H1 (cell line): ENCODE measurements around the gene MYOZ2. TPM values are rescaled to one million over a fixed set of nuclear protein-coding genes. Genes with fewer than 3 reads are reported as not detected.
"Not testable (repeated sequence)": the region's sequence is repeated elsewhere in the genome, so short reads cannot be mapped to it uniquely, and the experiment has no call there.

ENCODE experiments used
- CTCF ChIA-PET: fragments of 300-600 bp; sonication (Branson Sonifier 250); formaldehyde crosslinking; loops from one replicate; lab custom pipeline; 2021; ENCODE audit not compliant: partially characterized antibody; lab: Charles Lee
- POLR2A ChIA-PET: fragments of 300-600 bp; sonication (Branson Sonifier 250); formaldehyde crosslinking; loops from one replicate; lab custom pipeline; 2021; ENCODE audit warnings: inconsistent platforms; ENCODE audit not compliant: partially characterized antibody; lab: Charles Lee
- DNase-seq, 2 experiments: peaks; one replicate each; pipeline versions ENCODE4 v3.0.0 to v3.0.0-alpha.2; 2010 to 2022; ENCODE audit warnings: low spot score in 2 of 2, low read depth in 1 of 2, mixed read lengths in 1 of 2
- FAIRE-seq: peaks from 2 replicates; lab custom pipeline; 2011; peaks lifted over from hg19 to GRCh38; lab: Jason Lieb, UNC
- H2AFZ ChIP-seq: 2 replicates; pipeline ENCODE4 v1.8.1; 2012; ENCODE audit warnings: low read length, inconsistent platforms
- H2AK5ac ChIP-seq: 2 replicates; pipeline ENCODE4 v1.6.1; 2013; ENCODE audit warnings: low read depth, low read length
- H2BK120ac ChIP-seq: replicated peaks from 2 replicates; pipeline ENCODE3; 2013; ENCODE audit warnings: low read depth, low read length, inconsistent platforms
- H2BK12ac ChIP-seq: 2 replicates; pipeline ENCODE4 v1.6.1; 2013; ENCODE audit warnings: low read depth, low read length
- H2BK15ac ChIP-seq: 2 replicates; pipeline ENCODE4 v1.6.1; 2013; ENCODE audit warnings: low read length
- H2BK20ac ChIP-seq: 2 replicates; pipeline ENCODE4 v1.6.1; 2013; ENCODE audit warnings: low read length
- H2BK5ac ChIP-seq: 2 replicates; pipeline ENCODE4 v1.6.1; 2013; ENCODE audit warnings: low read depth, low read length
- H3K14ac ChIP-seq: 2 replicates; pipeline ENCODE4 v1.6.1; 2013; ENCODE audit warnings: inconsistent platforms; ENCODE audit not compliant: insufficient read length
- H3K18ac ChIP-seq: 2 replicates; pipeline ENCODE4 v1.6.1; 2013; ENCODE audit warnings: low read length; ENCODE audit errors: extremely low read depth
- H3K23ac ChIP-seq: 2 replicates; pipeline ENCODE4 v1.6.1; 2013; ENCODE audit warnings: inconsistent platforms; ENCODE audit not compliant: insufficient read length
- H3K23me2 ChIP-seq: 2 replicates; pipeline ENCODE4 v1.6.1; 2013; ENCODE audit warnings: low read depth, low read length
- H3K27ac ChIP-seq: 2 replicates; pipeline ENCODE4 v1.6.1; 2011; ENCODE audit warnings: low read depth, low read length, inconsistent platforms
- H3K27me3 ChIP-seq, 4 experiments: replicated peaks in 1 of 4; 1 replicate in 1 of 4; 2 replicates in 3 of 4; pipeline versions ENCODE4 v1.6.1 to v1.8.1; 2011 to 2013; ENCODE audit warnings: low read length in 3 of 4, mild to moderate bottlenecking in 3 of 4, inconsistent platforms in 2 of 4, mixed read lengths in 2 of 4, moderate library complexity in 1 of 4; ENCODE audit not compliant: control insufficient read depth in 3 of 4, insufficient read depth in 3 of 4; ENCODE audit errors: extremely low read depth in 1 of 4
- H3K36me3 ChIP-seq, 4 experiments: 2 replicates each; pipeline versions ENCODE4 v1.6.1 to v1.8.1; 2011 to 2013; ENCODE audit warnings: mild to moderate bottlenecking in 4 of 4, low read length in 3 of 4, moderate library complexity in 2 of 4, control low read depth in 1 of 4, inconsistent platforms in 1 of 4; ENCODE audit not compliant: insufficient read depth in 4 of 4, control insufficient read depth in 2 of 4
- H3K4ac ChIP-seq: replicated peaks from 2 replicates; pipeline ENCODE3; 2013; ENCODE audit warnings: low read length, low read depth, mixed read lengths, inconsistent platforms; ENCODE audit not compliant: insufficient read length
- H3K4me1 ChIP-seq, 4 experiments: replicated peaks in 1 of 4; 1 replicate in 1 of 4; 2 replicates in 3 of 4; pipeline versions ENCODE4 v1.6.1 to v1.8.1; 2011 to 2013; ENCODE audit warnings: low read length in 3 of 4, inconsistent platforms in 2 of 4, mixed read lengths in 1 of 4; ENCODE audit not compliant: insufficient read depth in 4 of 4, control insufficient read depth in 3 of 4
- H3K4me2 ChIP-seq, 2 experiments: 2 replicates each; pipeline versions ENCODE4 v1.6.1 to v1.8.1; 2011 to 2013; ENCODE audit warnings: low read depth in 2 of 2, low read length in 2 of 2, control low read depth in 1 of 2, inconsistent platforms in 1 of 2, mild to moderate bottlenecking in 1 of 2; ENCODE audit not compliant: insufficient read depth in 1 of 2
- H3K4me3 ChIP-seq, 4 experiments: fragments of 200-600, 300-600 bp in 1 of 4; sonication (generic), shearing (Covaris generic), sonication (Bioruptor Twin) in 1 of 4; 2 replicates each; pipeline versions ENCODE4 v1.5.1 to v1.8.1; 2011 to 2016; ENCODE audit warnings: low read length in 4 of 4, low read depth in 3 of 4, control low read depth in 2 of 4, inconsistent platforms in 2 of 4, mild to moderate bottlenecking in 2 of 4, mixed read lengths in 1 of 4, moderate library complexity in 1 of 4; ENCODE audit not compliant: insufficient read depth in 2 of 4; ENCODE audit errors: extremely low read depth in 1 of 4
- H3K56ac ChIP-seq: replicated peaks from 2 replicates; pipeline ENCODE3; 2013; ENCODE audit warnings: low read depth, mild to moderate bottlenecking, mixed read lengths, low read length, inconsistent platforms; ENCODE audit not compliant: insufficient read length
- H3K79me1 ChIP-seq: 2 replicates; pipeline ENCODE4 v1.6.1; 2013; ENCODE audit warnings: low read depth, low read length, control low read depth
- H3K79me2 ChIP-seq, 2 experiments: 2 replicates each; pipeline versions ENCODE4 v1.6.1 to v1.8.1; 2012 to 2013; ENCODE audit warnings: low read length in 2 of 2, mild to moderate bottlenecking in 2 of 2, inconsistent platforms in 1 of 2; ENCODE audit not compliant: insufficient read depth in 2 of 2, control insufficient read depth in 1 of 2
- H3K9ac ChIP-seq, 4 experiments: replicated peaks in 1 of 4; 1 replicate in 1 of 4; 2 replicates in 3 of 4; pipeline versions ENCODE4 v1.6.1 to v1.8.1; 2011 to 2013; ENCODE audit warnings: low read depth in 3 of 4, low read length in 3 of 4, control low read depth in 2 of 4, mild to moderate bottlenecking in 2 of 4, moderate library complexity in 2 of 4, inconsistent platforms in 1 of 4; ENCODE audit errors: extremely low read depth in 1 of 4
- H3K9me3 ChIP-seq, 2 experiments: 2 replicates each; pipeline versions ENCODE4 v1.6.1 to v1.8.1; 2012 to 2013; ENCODE audit warnings: mild to moderate bottlenecking in 2 of 2, moderate library complexity in 2 of 2, control low read depth in 1 of 2, inconsistent platforms in 1 of 2, low read depth in 1 of 2, low read length in 1 of 2, mixed read lengths in 1 of 2; ENCODE audit not compliant: insufficient read depth in 2 of 2
- H4K20me1 ChIP-seq, 2 experiments: replicated peaks in 1 of 2; 2 replicates each; pipeline versions ENCODE3 to v1.8.1; 2011 to 2013; ENCODE audit warnings: inconsistent platforms in 2 of 2, low read length in 2 of 2, mild to moderate bottlenecking in 1 of 2; ENCODE audit not compliant: insufficient read depth in 2 of 2, control insufficient read depth in 1 of 2
- H4K5ac ChIP-seq: 2 replicates; pipeline ENCODE4 v1.6.1; 2013; ENCODE audit warnings: low read length, low read depth, mixed read lengths, inconsistent platforms; ENCODE audit not compliant: insufficient read length
- H4K8ac ChIP-seq: 2 replicates; pipeline ENCODE4 v1.8.0; 2013; ENCODE audit warnings: mild to moderate bottlenecking, moderate library complexity, low read length, inconsistent platforms; ENCODE audit not compliant: insufficient read depth; ENCODE audit errors: extremely low read depth
- H4K91ac ChIP-seq: replicated peaks from 2 replicates; pipeline ENCODE3; 2013; ENCODE audit warnings: low read length, mixed read lengths, inconsistent platforms; ENCODE audit not compliant: insufficient read length
- WGBS, 2 experiments: shearing (Covaris generic) in 1 of 2; methylation state at CpG; one replicate each; pipeline versions ENCODE4 v1.1.6 to v1.1.7; 2013 to 2015; ENCODE audit warnings: low lambda C conversion rate in 2 of 2, mixed read lengths in 2 of 2, inconsistent platforms in 1 of 2, low coverage in 1 of 2, missing lambda C conversion rate in 1 of 2; ENCODE audit not compliant: insufficient replicate concordance in 2 of 2, insufficient coverage in 1 of 2, insufficient read length in 1 of 2; ENCODE audit errors: extremely low coverage in 1 of 2, missing lambda C conversion rate in 1 of 2; 5-methylcytosine and 5-hydroxymethylcytosine counted together
- polyA plus RNA-seq, 7 experiments: library from polyadenylated mRNA; depleted of rRNA in 3 of 7; stranded (reverse) in 5 of 7; unstranded in 2 of 7; fragments of >200 nt in 5 of 7; fragments of 200-250 nt in 2 of 7; gene quantifications; 1 replicate in 5 of 7; 2 replicates in 1 of 7; 4 replicates in 1 of 7; pipeline versions ENCODE4 v1.2.1 to v1.2.3, GENCODE V29; 2011 to 2013; ENCODE audit warnings: missing spikeins in 2 of 7, mixed read lengths in 2 of 7
- total RNA-seq: library from RNA; stranded (reverse); fragmentation: NEBNext Ultra II Directional; extraction: Animal tissue kit (Norgen Biotek cat#: 25700); gene quantifications from 2 replicates; pipeline ENCODE4 v1.2.1, GENCODE V29; 2021

The MYOZ2 gene
- total and polyA plus RNA-seq, 2 of the 8 experiments (the other 6 are each of a cell fraction or from before 2014, with no cell fraction given): not detected

- CTCF ChIA-PET: interaction anchor here (0.8 to 1.2 kb wide), 3 partner anchors 69 to 149 kb away, joined by 3 to 5 read pairs (median 3); partner anchors contain the start of gene USP53
Measured at GRCh38 chr4:119143341-119143740, 7.7 kb downstream of the MYOZ2 start.

More at GRCh38 chr4:119143341-119143740, 7.7 kb downstream of the MYOZ2 start:
- H2BK120ac ChIP-seq, H3K23me2 ChIP-seq, H3K4me2 ChIP-seq, H3K79me1 ChIP-seq, H3K27ac ChIP-seq, H2BK15ac ChIP-seq, H3K14ac ChIP-seq, H4K20me1 ChIP-seq, H2BK20ac ChIP-seq, FAIRE-seq, H3K36me3 ChIP-seq, H3K9ac ChIP-seq, H3K23ac ChIP-seq, DNase-seq, H3K56ac ChIP-seq, H3K18ac ChIP-seq, H4K8ac ChIP-seq, H3K4me3 ChIP-seq, H2AFZ ChIP-seq, H4K5ac ChIP-seq, POLR2A ChIA-PET, H3K9me3 ChIP-seq, H3K4ac ChIP-seq, H4K91ac ChIP-seq, H2BK12ac ChIP-seq, H2BK5ac ChIP-seq, H3K27me3 ChIP-seq, H3K4me1 ChIP-seq, H2AK5ac ChIP-seq, H3K79me2 ChIP-seq: not testable (repeated sequence)
- WGBS, 2 experiments: 93% methylated on average over 10 of the region's 10 CpGs; no CpG with 5 or more reads in 1 of the 2 experiments
